Stimulated activated naive CD4-positive, alpha-beta T cell (primary cell): ENCODE data around the gene CCDC174.

Experiments
- DNase-seq, 6 experiments: peaks; one replicate each; lab custom pipeline; 2025; lab: John Stamatoyannopoulos, UW

Gene CCDC174

GRCh38 chr3:14625443-14625842, 26.1 kb upstream of the CCDC174 start:
- DNase-seq, result no peak

GRCh38 chr3:14627815-14628214, 23.7 kb upstream of the CCDC174 start:
- no peak for DNase-seq

GRCh38 chr3:14628406-14628805, 23.2 kb upstream of the CCDC174 start:
- no peak for DNase-seq

GRCh38 chr3:14630404-14631100, 21.0 kb upstream of the CCDC174 start:
- DNase-seq, result no peak

- no peak for DNase-seq
Measured at GRCh38 chr3:14631101-14631497, 20.5 kb upstream of the CCDC174 start.

GRCh38 chr3:14631687-14632441, 19.7 kb upstream of the CCDC174 start:
- no peak for DNase-seq

- no peak for DNase-seq
Measured at GRCh38 chr3:14632442-14632930, 19.1 kb upstream of the CCDC174 start.

- DNase-seq, result no peak
Measured at GRCh38 chr3:14633417-14633816, 18.1 kb upstream of the CCDC174 start.

GRCh38 chr3:14633819-14634424, 17.6 kb upstream of the CCDC174 start:
- DNase-seq, result peak; percentile 2 to 58 (median 40)

- DNase-seq, result no peak
Measured at GRCh38 chr3:14634763-14635400, 16.7 kb upstream of the CCDC174 start.

GRCh38 chr3:14636496-14637087, 15.0 kb upstream of the CCDC174 start:
- DNase-seq, result no peak

- DNase-seq, result no peak
Measured at GRCh38 chr3:14640157-14640562, 11.4 kb upstream of the CCDC174 start.

GRCh38 chr3:14640734-14641133, 10.8 kb upstream of the CCDC174 start:
- no peak for DNase-seq

GRCh38 chr3:14641346-14641745, 10.2 kb upstream of the CCDC174 start:
- no peak for DNase-seq

- no peak for DNase-seq
Measured at GRCh38 chr3:14645453-14645852, 6.1 kb upstream of the CCDC174 start.

GRCh38 chr3:14646131-14646573, 5.4 kb upstream of the CCDC174 start:
- no peak for DNase-seq

- no peak for DNase-seq
Measured at GRCh38 chr3:14646589-14647413, 4.8 kb upstream of the CCDC174 start.

- DNase-seq, result no peak
Measured at GRCh38 chr3:14647976-14648955, 3.3 kb upstream of the CCDC174 start.

- DNase-seq, result no peak
Measured at GRCh38 chr3:14649466-14649865, 2.1 kb upstream of the CCDC174 start.

GRCh38 chr3:14650193-14650592, 1.4 kb upstream of the CCDC174 start:
- peak in 1 of 6 experiments; percentile 27 for DNase-seq
